Esophagus muscularis mucosa (tissue), 4 donors: Measurements from ENCODE around the gene DIAPH1.

Experiments used
- EP300 ChIP-seq: sonication (generic); formaldehyde crosslinking; IDR thresholded peaks from one replicate; pipeline ENCODE4 v1.6.1; 2017; ENCODE audit warnings: antibody characterized with exemption
- POLR2A ChIP-seq: fragments of 450-650 bp; IDR thresholded peaks from one replicate; pipeline ENCODE4 v1.6.1; 2017; ENCODE audit warnings: antibody characterized with exemption, moderate library complexity, mild to moderate bottlenecking, low read depth
- TF ChIP-seq, protein P1 (sequence below), 3 experiments: fragments of 200-600 bp in 2 of 3; fragments of 450-650 bp in 1 of 3; sonication (generic) in 2 of 3; IDR thresholded peaks; one replicate each; pipeline ENCODE4 v1.5.1; 2017 to 2019; ENCODE audit warnings: antibody characterized with exemption in 3 of 3, mild to moderate bottlenecking in 2 of 3, moderate library complexity in 1 of 3

DNA sequence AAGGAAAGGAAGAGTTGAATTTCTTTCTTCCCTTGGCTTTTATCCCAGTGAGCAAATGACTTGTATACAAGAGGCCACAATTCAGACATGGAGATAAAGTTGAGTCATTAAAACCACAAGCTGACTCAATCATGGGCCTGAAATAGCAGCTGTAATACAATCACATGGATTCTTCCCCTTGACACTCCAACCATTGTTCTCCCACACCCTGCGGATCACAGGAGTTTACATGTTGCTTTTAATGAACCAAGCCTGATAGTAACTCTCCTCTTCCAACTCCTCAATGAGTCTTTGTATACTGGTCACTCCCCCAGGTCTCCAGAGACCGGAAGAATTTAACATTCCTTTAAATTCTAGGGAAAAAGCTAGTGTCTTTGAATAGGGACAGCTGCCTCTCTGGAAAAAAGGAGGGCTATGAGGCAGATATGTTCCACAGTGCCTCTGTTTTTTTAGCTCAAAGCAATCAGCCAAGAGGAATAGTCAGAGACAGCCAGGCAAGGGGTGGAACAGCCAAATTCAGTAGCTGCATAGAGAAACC, 97.5 kb downstream of the DIAPH1 start:
- TF ChIP-seq, protein P1, sequence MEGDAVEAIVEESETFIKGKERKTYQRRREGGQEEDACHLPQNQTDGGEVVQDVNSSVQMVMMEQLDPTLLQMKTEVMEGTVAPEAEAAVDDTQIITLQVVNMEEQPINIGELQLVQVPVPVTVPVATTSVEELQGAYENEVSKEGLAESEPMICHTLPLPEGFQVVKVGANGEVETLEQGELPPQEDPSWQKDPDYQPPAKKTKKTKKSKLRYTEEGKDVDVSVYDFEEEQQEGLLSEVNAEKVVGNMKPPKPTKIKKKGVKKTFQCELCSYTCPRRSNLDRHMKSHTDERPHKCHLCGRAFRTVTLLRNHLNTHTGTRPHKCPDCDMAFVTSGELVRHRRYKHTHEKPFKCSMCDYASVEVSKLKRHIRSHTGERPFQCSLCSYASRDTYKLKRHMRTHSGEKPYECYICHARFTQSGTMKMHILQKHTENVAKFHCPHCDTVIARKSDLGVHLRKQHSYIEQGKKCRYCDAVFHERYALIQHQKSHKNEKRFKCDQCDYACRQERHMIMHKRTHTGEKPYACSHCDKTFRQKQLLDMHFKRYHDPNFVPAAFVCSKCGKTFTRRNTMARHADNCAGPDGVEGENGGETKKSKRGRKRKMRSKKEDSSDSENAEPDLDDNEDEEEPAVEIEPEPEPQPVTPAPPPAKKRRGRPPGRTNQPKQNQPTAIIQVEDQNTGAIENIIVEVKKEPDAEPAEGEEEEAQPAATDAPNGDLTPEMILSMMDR (IDR thresholded peaks at IDR 0.05) = no peak
- no peak for TF ChIP-seq EP300
- TF ChIP-seq POLR2A = no peak
